H1 (cell line): ENCODE results near the gene NUP107. TPM values are rescaled to one million over a fixed set of nuclear protein-coding genes. Genes with fewer than 3 reads are reported as not detected.

Source experiments
- CTCF ChIA-PET: fragments of 300-600 bp; sonication (Branson Sonifier 250); formaldehyde crosslinking; loops from one replicate; lab custom pipeline; 2021; ENCODE audit not compliant: partially characterized antibody; lab: Charles Lee
- POLR2A ChIA-PET: fragments of 300-600 bp; sonication (Branson Sonifier 250); formaldehyde crosslinking; loops from one replicate; lab custom pipeline; 2021; ENCODE audit warnings: inconsistent platforms; ENCODE audit not compliant: partially characterized antibody; lab: Charles Lee
- DNase-seq, 2 experiments: peaks; one replicate each; pipeline versions ENCODE4 v3.0.0 to v3.0.0-alpha.2; 2010 to 2022; ENCODE audit warnings: low spot score in 2 of 2, low read depth in 1 of 2, mixed read lengths in 1 of 2
- FAIRE-seq: peaks from 2 replicates; lab custom pipeline; 2011; peaks lifted over from hg19 to GRCh38; lab: Jason Lieb, UNC
- H2AFZ ChIP-seq: 2 replicates; pipeline ENCODE4 v1.8.1; 2012; ENCODE audit warnings: low read length, inconsistent platforms
- H2AK5ac ChIP-seq: 2 replicates; pipeline ENCODE4 v1.6.1; 2013; ENCODE audit warnings: low read depth, low read length
- H2BK120ac ChIP-seq: replicated peaks from 2 replicates; pipeline ENCODE3; 2013; ENCODE audit warnings: low read depth, low read length, inconsistent platforms
- H2BK12ac ChIP-seq: 2 replicates; pipeline ENCODE4 v1.6.1; 2013; ENCODE audit warnings: low read depth, low read length
- H2BK15ac ChIP-seq: 2 replicates; pipeline ENCODE4 v1.6.1; 2013; ENCODE audit warnings: low read length
- H2BK20ac ChIP-seq: 2 replicates; pipeline ENCODE4 v1.6.1; 2013; ENCODE audit warnings: low read length
- H2BK5ac ChIP-seq: 2 replicates; pipeline ENCODE4 v1.6.1; 2013; ENCODE audit warnings: low read depth, low read length
- H3K14ac ChIP-seq: 2 replicates; pipeline ENCODE4 v1.6.1; 2013; ENCODE audit warnings: inconsistent platforms; ENCODE audit not compliant: insufficient read length
- H3K18ac ChIP-seq: 2 replicates; pipeline ENCODE4 v1.6.1; 2013; ENCODE audit warnings: low read length; ENCODE audit errors: extremely low read depth
- H3K23ac ChIP-seq: 2 replicates; pipeline ENCODE4 v1.6.1; 2013; ENCODE audit warnings: inconsistent platforms; ENCODE audit not compliant: insufficient read length
- H3K23me2 ChIP-seq: 2 replicates; pipeline ENCODE4 v1.6.1; 2013; ENCODE audit warnings: low read depth, low read length
- H3K27ac ChIP-seq: 2 replicates; pipeline ENCODE4 v1.6.1; 2011; ENCODE audit warnings: low read depth, low read length, inconsistent platforms
- H3K27me3 ChIP-seq, 4 experiments: replicated peaks in 1 of 4; 1 replicate in 1 of 4; 2 replicates in 3 of 4; pipeline versions ENCODE4 v1.6.1 to v1.8.1; 2011 to 2013; ENCODE audit warnings: low read length in 3 of 4, mild to moderate bottlenecking in 3 of 4, inconsistent platforms in 2 of 4, mixed read lengths in 2 of 4, moderate library complexity in 1 of 4; ENCODE audit not compliant: control insufficient read depth in 3 of 4, insufficient read depth in 3 of 4; ENCODE audit errors: extremely low read depth in 1 of 4
- H3K36me3 ChIP-seq, 4 experiments: 2 replicates each; pipeline versions ENCODE4 v1.6.1 to v1.8.1; 2011 to 2013; ENCODE audit warnings: mild to moderate bottlenecking in 4 of 4, low read length in 3 of 4, moderate library complexity in 2 of 4, control low read depth in 1 of 4, inconsistent platforms in 1 of 4; ENCODE audit not compliant: insufficient read depth in 4 of 4, control insufficient read depth in 2 of 4
- H3K4ac ChIP-seq: replicated peaks from 2 replicates; pipeline ENCODE3; 2013; ENCODE audit warnings: low read length, low read depth, mixed read lengths, inconsistent platforms; ENCODE audit not compliant: insufficient read length
- H3K4me1 ChIP-seq, 4 experiments: replicated peaks in 1 of 4; 1 replicate in 1 of 4; 2 replicates in 3 of 4; pipeline versions ENCODE4 v1.6.1 to v1.8.1; 2011 to 2013; ENCODE audit warnings: low read length in 3 of 4, inconsistent platforms in 2 of 4, mixed read lengths in 1 of 4; ENCODE audit not compliant: insufficient read depth in 4 of 4, control insufficient read depth in 3 of 4
- H3K4me2 ChIP-seq, 2 experiments: 2 replicates each; pipeline versions ENCODE4 v1.6.1 to v1.8.1; 2011 to 2013; ENCODE audit warnings: low read depth in 2 of 2, low read length in 2 of 2, control low read depth in 1 of 2, inconsistent platforms in 1 of 2, mild to moderate bottlenecking in 1 of 2; ENCODE audit not compliant: insufficient read depth in 1 of 2
- H3K4me3 ChIP-seq, 4 experiments: fragments of 200-600, 300-600 bp in 1 of 4; sonication (generic), shearing (Covaris generic), sonication (Bioruptor Twin) in 1 of 4; 2 replicates each; pipeline versions ENCODE4 v1.5.1 to v1.8.1; 2011 to 2016; ENCODE audit warnings: low read length in 4 of 4, low read depth in 3 of 4, control low read depth in 2 of 4, inconsistent platforms in 2 of 4, mild to moderate bottlenecking in 2 of 4, mixed read lengths in 1 of 4, moderate library complexity in 1 of 4; ENCODE audit not compliant: insufficient read depth in 2 of 4; ENCODE audit errors: extremely low read depth in 1 of 4
- H3K56ac ChIP-seq: replicated peaks from 2 replicates; pipeline ENCODE3; 2013; ENCODE audit warnings: low read depth, mild to moderate bottlenecking, mixed read lengths, low read length, inconsistent platforms; ENCODE audit not compliant: insufficient read length
- H3K79me1 ChIP-seq: 2 replicates; pipeline ENCODE4 v1.6.1; 2013; ENCODE audit warnings: low read depth, low read length, control low read depth
- H3K79me2 ChIP-seq, 2 experiments: 2 replicates each; pipeline versions ENCODE4 v1.6.1 to v1.8.1; 2012 to 2013; ENCODE audit warnings: low read length in 2 of 2, mild to moderate bottlenecking in 2 of 2, inconsistent platforms in 1 of 2; ENCODE audit not compliant: insufficient read depth in 2 of 2, control insufficient read depth in 1 of 2
- H3K9ac ChIP-seq, 4 experiments: replicated peaks in 1 of 4; 1 replicate in 1 of 4; 2 replicates in 3 of 4; pipeline versions ENCODE4 v1.6.1 to v1.8.1; 2011 to 2013; ENCODE audit warnings: low read depth in 3 of 4, low read length in 3 of 4, control low read depth in 2 of 4, mild to moderate bottlenecking in 2 of 4, moderate library complexity in 2 of 4, inconsistent platforms in 1 of 4; ENCODE audit errors: extremely low read depth in 1 of 4
- H3K9me3 ChIP-seq, 2 experiments: 2 replicates each; pipeline versions ENCODE4 v1.6.1 to v1.8.1; 2012 to 2013; ENCODE audit warnings: mild to moderate bottlenecking in 2 of 2, moderate library complexity in 2 of 2, control low read depth in 1 of 2, inconsistent platforms in 1 of 2, low read depth in 1 of 2, low read length in 1 of 2, mixed read lengths in 1 of 2; ENCODE audit not compliant: insufficient read depth in 2 of 2
- H4K20me1 ChIP-seq, 2 experiments: replicated peaks in 1 of 2; 2 replicates each; pipeline versions ENCODE3 to v1.8.1; 2011 to 2013; ENCODE audit warnings: inconsistent platforms in 2 of 2, low read length in 2 of 2, mild to moderate bottlenecking in 1 of 2; ENCODE audit not compliant: insufficient read depth in 2 of 2, control insufficient read depth in 1 of 2
- H4K5ac ChIP-seq: 2 replicates; pipeline ENCODE4 v1.6.1; 2013; ENCODE audit warnings: low read length, low read depth, mixed read lengths, inconsistent platforms; ENCODE audit not compliant: insufficient read length
- H4K8ac ChIP-seq: 2 replicates; pipeline ENCODE4 v1.8.0; 2013; ENCODE audit warnings: mild to moderate bottlenecking, moderate library complexity, low read length, inconsistent platforms; ENCODE audit not compliant: insufficient read depth; ENCODE audit errors: extremely low read depth
- H4K91ac ChIP-seq: replicated peaks from 2 replicates; pipeline ENCODE3; 2013; ENCODE audit warnings: low read length, mixed read lengths, inconsistent platforms; ENCODE audit not compliant: insufficient read length
- NANOG ChIP-seq: IDR thresholded peaks from 2 replicates; pipeline ENCODE4 v1.6.1; 2011; ENCODE audit warnings: low read length, low read depth, mild to moderate bottlenecking, inconsistent platforms; ENCODE audit not compliant: insufficient read depth, poor library complexity, severe bottlenecking
- WGBS, 2 experiments: shearing (Covaris generic) in 1 of 2; methylation state at CpG; one replicate each; pipeline versions ENCODE4 v1.1.6 to v1.1.7; 2013 to 2015; ENCODE audit warnings: low lambda C conversion rate in 2 of 2, mixed read lengths in 2 of 2, inconsistent platforms in 1 of 2, low coverage in 1 of 2, missing lambda C conversion rate in 1 of 2; ENCODE audit not compliant: insufficient replicate concordance in 2 of 2, insufficient coverage in 1 of 2, insufficient read length in 1 of 2; ENCODE audit errors: extremely low coverage in 1 of 2, missing lambda C conversion rate in 1 of 2; 5-methylcytosine and 5-hydroxymethylcytosine counted together
- polyA plus RNA-seq, 7 experiments: library from polyadenylated mRNA; depleted of rRNA in 3 of 7; stranded (reverse) in 5 of 7; unstranded in 2 of 7; fragments of >200 nt in 5 of 7; fragments of 200-250 nt in 2 of 7; gene quantifications; 1 replicate in 5 of 7; 2 replicates in 1 of 7; 4 replicates in 1 of 7; pipeline versions ENCODE4 v1.2.1 to v1.2.3, GENCODE V29; 2011 to 2013; ENCODE audit warnings: missing spikeins in 2 of 7, mixed read lengths in 2 of 7
- total RNA-seq: library from RNA; stranded (reverse); fragmentation: NEBNext Ultra II Directional; extraction: Animal tissue kit (Norgen Biotek cat#: 25700); gene quantifications from 2 replicates; pipeline ENCODE4 v1.2.1, GENCODE V29; 2021

Gene NUP107
- total and polyA plus RNA-seq, 2 of the 8 experiments (the other 6 are each of a cell fraction or from before 2014, with no cell fraction given), result 46.1 to 141 TPM

DNA sequence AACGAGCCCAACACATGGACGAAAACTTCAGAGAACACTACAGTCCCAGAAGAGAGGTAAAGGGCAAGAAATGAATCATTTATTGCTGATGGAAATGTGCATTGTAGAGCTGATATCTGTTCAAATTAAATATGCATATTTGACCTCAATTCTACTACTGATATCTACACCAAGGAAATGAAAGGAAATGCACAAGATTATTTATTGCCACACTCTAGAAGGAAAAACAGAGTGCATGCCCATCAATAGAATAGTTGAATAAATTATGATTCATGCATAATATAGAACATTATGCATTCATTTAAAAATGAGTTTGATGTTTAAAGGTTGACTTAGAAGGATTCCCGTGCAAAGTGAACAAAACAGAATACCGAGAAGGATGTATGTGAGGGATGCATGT is 15.6 kb upstream of the NUP107 start:
- no peak overlapping the region for H2BK12ac ChIP-seq
- POLR2A ChIA-PET, result interaction anchor here (1.5 kb wide), 1 partner anchor 16 kb away, joined by 4 read pairs; the partner anchor contains the start of gene NUP107

More for the DNA sequence above, 15.6 kb upstream of the NUP107 start:
- H3K27me3 ChIP-seq, result no peaks in the 10 kb centered on the region
- no peak overlapping the region for H2BK15ac ChIP-seq
- H3K14ac ChIP-seq, result no peak overlapping the region
- no peak overlapping the region for H3K27ac ChIP-seq
- H2BK120ac ChIP-seq, result no peak overlapping the region
- H3K79me2 ChIP-seq, result no peaks in the 10 kb centered on the region
- no peak overlapping the region for H4K91ac ChIP-seq
- H2AK5ac ChIP-seq, result no peak overlapping the region
- no peak overlapping the region for H3K4ac ChIP-seq
- no peak overlapping the region for H3K56ac ChIP-seq
- no peaks in the 10 kb centered on the region for H4K20me1 ChIP-seq
- no peak overlapping the region for H4K5ac ChIP-seq
- no peak overlapping the region for H3K4me2 ChIP-seq
- H4K8ac ChIP-seq, result no peak overlapping the region
- no peak overlapping the region for H3K9ac ChIP-seq
- no peak for DNase-seq
- no peaks in the 10 kb centered on the region for H3K36me3 ChIP-seq
- FAIRE-seq, result no peak
- H2BK5ac ChIP-seq, result no peak overlapping the region
- no peak overlapping the region for H2AFZ ChIP-seq
- no peak for TF ChIP-seq NANOG
- H3K4me1 ChIP-seq, result peaks cover 0 to 4% (median under 1%) of the 10 kb centered on the region in 4 experiments; a peak in 1 of 7 replicates
- CTCF ChIA-PET, result no interaction called here
- H3K79me1 ChIP-seq, result no peaks in the 10 kb centered on the region
- H3K18ac ChIP-seq, result no peak overlapping the region
- H2BK20ac ChIP-seq, result no peak overlapping the region
- no peaks in the 10 kb centered on the region for H3K23me2 ChIP-seq
- H3K23ac ChIP-seq, result no peak overlapping the region
- WGBS, 2 experiments, result 96% methylated on average over 4 of the region's 4 CpGs; no CpG with 5 or more reads in 1 of the 2 experiments
- no peaks in the 10 kb centered on the region for H3K9me3 ChIP-seq
- H3K4me3 ChIP-seq, result no peak overlapping the region
